Measurements from ENCODE around the gene MCM3. TPM values are rescaled to one million over a fixed set of nuclear protein-coding genes. Genes with fewer than 3 reads are reported as not detected.

The MCM3 gene
- polyA plus RNA-seq, 1 of the 3 experiments (the other 2 are of a cell fraction) = 62.4 TPM

GRCh38 chr6:52301326-52301725 lies 16.8 kb upstream of the MCM3 start:
- Histone ChIP-seq H3K9me3 (no peaks in the 10 kb centered on the region; the same call in 1 of the 2 replicates), H3K9me2 (no peaks in the 10 kb centered on the region), H3K36me3 (replicated peaks in 1 of 2; ENCODE audit: control insufficient read depth in 1 of 2, insufficient read depth in 2 of 2, low read length in 1 of 2) (no peaks in the 10 kb centered on the region), H3K4me3 (ENCODE audit: low read depth in 2 of 2, low read length in 1 of 2) (no peak overlapping the region), H3K4me1 (ENCODE audit: control insufficient read depth in 1 of 2, insufficient read depth in 2 of 2, low read depth in 1 of 2, low read length in 1 of 2) (no peaks in the 10 kb centered on the region; a peak in 1 of 4 replicates), H4K20me1 (ENCODE audit: insufficient read depth) (no peaks in the 10 kb centered on the region), H3K4me2 (no peak overlapping the region), H3K9ac (no peak overlapping the region), H3F3A (replicated peaks; ENCODE audit: insufficient read depth) (no peaks in the 10 kb centered on the region), H3K27me3 (ENCODE audit: insufficient read depth) (no peaks in the 10 kb centered on the region), H3K27ac (ENCODE audit: low read depth in 2 of 2, low read length in 1 of 2) (no peak overlapping the region), H2AFZ (ENCODE audit: low read depth) (no peak overlapping the region), H3K79me2 (ENCODE audit: insufficient read depth) (no peaks in the 10 kb centered on the region)
- POLR2A ChIA-PET = no interaction called here
- 67% methylated on average over 1 of the region's 1 CpG for WGBS (ENCODE audit: low lambda C conversion rate)
- no peak for DNase-seq
- CTCF ChIA-PET = interaction anchor here (0.7 kb wide), 1 partner anchor 12 kb away, joined by 3 read pairs; no protein-coding TSS in a partner anchor
- TF ChIP-seq RXRA (IDR thresholded peaks at IDR 0.05; ENCODE audit: borderline replicate concordance, low read depth) (no peak), RFX5 (IDR thresholded peaks at IDR 0.05; ENCODE audit: low read length) (no peak), CHD2 (IDR thresholded peaks at IDR 0.05; ENCODE audit: low read length, partially characterized antibody) (no peak), MAX (IDR thresholded peaks at IDR 0.05; ENCODE audit: low read depth) (no peak), MXI1 (IDR thresholded peaks at IDR 0.05; ENCODE audit: low read depth, low read length) (no peak), TEAD4 (IDR thresholded peaks at IDR 0.05; ENCODE audit: borderline replicate concordance, insufficient read depth) (no peak), NFIC (IDR thresholded peaks at IDR 0.05; ENCODE audit: borderline replicate concordance) (no peak), USF1 (IDR thresholded peaks at IDR 0.05; ENCODE audit: borderline replicate concordance, low read depth) (no peak), POLR2AphosphoS5 (IDR thresholded peaks at IDR 0.05; ENCODE audit: low read depth, low read length) (no peak), ELF1 (IDR thresholded peaks at IDR 0.05) (no peak), TCF12 (IDR thresholded peaks at IDR 0.05) (no peak), GATA2 (CRISPR knock-in tag; IDR thresholded peaks at IDR 0.05) (no peak), SMC3 (IDR thresholded peaks at IDR 0.05; ENCODE audit: low read depth, low read length) (no peak)
- TF ChIP-seq, protein P1, sequence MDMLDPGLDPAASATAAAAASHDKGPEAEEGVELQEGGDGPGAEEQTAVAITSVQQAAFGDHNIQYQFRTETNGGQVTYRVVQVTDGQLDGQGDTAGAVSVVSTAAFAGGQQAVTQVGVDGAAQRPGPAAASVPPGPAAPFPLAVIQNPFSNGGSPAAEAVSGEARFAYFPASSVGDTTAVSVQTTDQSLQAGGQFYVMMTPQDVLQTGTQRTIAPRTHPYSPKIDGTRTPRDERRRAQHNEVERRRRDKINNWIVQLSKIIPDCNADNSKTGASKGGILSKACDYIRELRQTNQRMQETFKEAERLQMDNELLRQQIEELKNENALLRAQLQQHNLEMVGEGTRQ (IDR thresholded peaks at IDR 0.05; ENCODE audit: borderline replicate concordance, low read depth, low read length) = no peak
- TF ChIP-seq, protein P2, sequence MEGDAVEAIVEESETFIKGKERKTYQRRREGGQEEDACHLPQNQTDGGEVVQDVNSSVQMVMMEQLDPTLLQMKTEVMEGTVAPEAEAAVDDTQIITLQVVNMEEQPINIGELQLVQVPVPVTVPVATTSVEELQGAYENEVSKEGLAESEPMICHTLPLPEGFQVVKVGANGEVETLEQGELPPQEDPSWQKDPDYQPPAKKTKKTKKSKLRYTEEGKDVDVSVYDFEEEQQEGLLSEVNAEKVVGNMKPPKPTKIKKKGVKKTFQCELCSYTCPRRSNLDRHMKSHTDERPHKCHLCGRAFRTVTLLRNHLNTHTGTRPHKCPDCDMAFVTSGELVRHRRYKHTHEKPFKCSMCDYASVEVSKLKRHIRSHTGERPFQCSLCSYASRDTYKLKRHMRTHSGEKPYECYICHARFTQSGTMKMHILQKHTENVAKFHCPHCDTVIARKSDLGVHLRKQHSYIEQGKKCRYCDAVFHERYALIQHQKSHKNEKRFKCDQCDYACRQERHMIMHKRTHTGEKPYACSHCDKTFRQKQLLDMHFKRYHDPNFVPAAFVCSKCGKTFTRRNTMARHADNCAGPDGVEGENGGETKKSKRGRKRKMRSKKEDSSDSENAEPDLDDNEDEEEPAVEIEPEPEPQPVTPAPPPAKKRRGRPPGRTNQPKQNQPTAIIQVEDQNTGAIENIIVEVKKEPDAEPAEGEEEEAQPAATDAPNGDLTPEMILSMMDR (IDR thresholded peaks at IDR 0.05) = no peak

GRCh38 chr6:52300489-52300931 lies 16.0 kb upstream of the MCM3 start:
- CTCF ChIA-PET = interaction anchor here (0.7 kb wide), 1 partner anchor 11 kb away, joined by 3 read pairs; no protein-coding TSS in a partner anchor
- DNase-seq = no peak
- TF ChIP-seq ELF1 (IDR thresholded peaks at IDR 0.05) (no peak), FOXM1 (IDR thresholded peaks at IDR 0.05; ENCODE audit: low read depth) (no peak), TEAD4 (IDR thresholded peaks at IDR 0.05; ENCODE audit: borderline replicate concordance, insufficient read depth) (no peak), CHD2 (IDR thresholded peaks at IDR 0.05; ENCODE audit: low read length, partially characterized antibody) (no peak), RXRA (IDR thresholded peaks at IDR 0.05; ENCODE audit: borderline replicate concordance, low read depth) (no peak), FOSL2 (IDR thresholded peaks at IDR 0.05; ENCODE audit: borderline replicate concordance, low read depth) (no peak), MAX (IDR thresholded peaks at IDR 0.05; ENCODE audit: low read depth) (no peak), TCF12 (IDR thresholded peaks at IDR 0.05) (no peak)
- TF ChIP-seq, protein P3, sequence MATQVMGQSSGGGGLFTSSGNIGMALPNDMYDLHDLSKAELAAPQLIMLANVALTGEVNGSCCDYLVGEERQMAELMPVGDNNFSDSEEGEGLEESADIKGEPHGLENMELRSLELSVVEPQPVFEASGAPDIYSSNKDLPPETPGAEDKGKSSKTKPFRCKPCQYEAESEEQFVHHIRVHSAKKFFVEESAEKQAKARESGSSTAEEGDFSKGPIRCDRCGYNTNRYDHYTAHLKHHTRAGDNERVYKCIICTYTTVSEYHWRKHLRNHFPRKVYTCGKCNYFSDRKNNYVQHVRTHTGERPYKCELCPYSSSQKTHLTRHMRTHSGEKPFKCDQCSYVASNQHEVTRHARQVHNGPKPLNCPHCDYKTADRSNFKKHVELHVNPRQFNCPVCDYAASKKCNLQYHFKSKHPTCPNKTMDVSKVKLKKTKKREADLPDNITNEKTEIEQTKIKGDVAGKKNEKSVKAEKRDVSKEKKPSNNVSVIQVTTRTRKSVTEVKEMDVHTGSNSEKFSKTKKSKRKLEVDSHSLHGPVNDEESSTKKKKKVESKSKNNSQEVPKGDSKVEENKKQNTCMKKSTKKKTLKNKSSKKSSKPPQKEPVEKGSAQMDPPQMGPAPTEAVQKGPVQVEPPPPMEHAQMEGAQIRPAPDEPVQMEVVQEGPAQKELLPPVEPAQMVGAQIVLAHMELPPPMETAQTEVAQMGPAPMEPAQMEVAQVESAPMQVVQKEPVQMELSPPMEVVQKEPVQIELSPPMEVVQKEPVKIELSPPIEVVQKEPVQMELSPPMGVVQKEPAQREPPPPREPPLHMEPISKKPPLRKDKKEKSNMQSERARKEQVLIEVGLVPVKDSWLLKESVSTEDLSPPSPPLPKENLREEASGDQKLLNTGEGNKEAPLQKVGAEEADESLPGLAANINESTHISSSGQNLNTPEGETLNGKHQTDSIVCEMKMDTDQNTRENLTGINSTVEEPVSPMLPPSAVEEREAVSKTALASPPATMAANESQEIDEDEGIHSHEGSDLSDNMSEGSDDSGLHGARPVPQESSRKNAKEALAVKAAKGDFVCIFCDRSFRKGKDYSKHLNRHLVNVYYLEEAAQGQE (IDR thresholded peaks at IDR 0.05; ENCODE audit: low read depth, low read length) = no peak

More at GRCh38 chr6:52300489-52300931, 16.0 kb upstream of the MCM3 start:
- H3K9me3 ChIP-seq = no peaks in the 10 kb centered on the region; the same call in 1 of the 2 replicates
- H4K20me1 ChIP-seq (ENCODE audit: insufficient read depth) = no peaks in the 10 kb centered on the region
- POLR2A ChIA-PET = no interaction called here
- H3K4me3 ChIP-seq (ENCODE audit: low read depth in 2 of 2, low read length in 1 of 2) = no peak overlapping the region
- no peak overlapping the region for H3K27ac ChIP-seq (ENCODE audit: low read depth in 2 of 2, low read length in 1 of 2)
- 74% methylated on average over 2 of the region's 2 CpGs for WGBS (ENCODE audit: low lambda C conversion rate)
- no peaks in the 10 kb centered on the region for H3K79me2 ChIP-seq (ENCODE audit: insufficient read depth)
- no peaks in the 10 kb centered on the region for H3K9me2 ChIP-seq
- H3K27me3 ChIP-seq (ENCODE audit: insufficient read depth) = no peaks in the 10 kb centered on the region
- H3K4me2 ChIP-seq = no peak overlapping the region
- no peaks in the 10 kb centered on the region for H3F3A ChIP-seq (replicated peaks; ENCODE audit: insufficient read depth)
- H3K36me3 ChIP-seq (replicated peaks in 1 of 2; ENCODE audit: control insufficient read depth in 1 of 2, insufficient read depth in 2 of 2, low read length in 1 of 2) = no peaks in the 10 kb centered on the region
- H3K4me1 ChIP-seq (ENCODE audit: control insufficient read depth in 1 of 2, insufficient read depth in 2 of 2, low read depth in 1 of 2, low read length in 1 of 2) = no peaks in the 10 kb centered on the region; a peak in 1 of 4 replicates
- no peak overlapping the region for H2AFZ ChIP-seq (ENCODE audit: low read depth)
- no peak overlapping the region for H3K9ac ChIP-seq

Data from SK-N-SH (cell line).